GM19438 (cell line): ENCODE data around the gene CPA4.
"Not testable (repeated sequence)": the region's sequence is repeated elsewhere in the genome, so short reads cannot be mapped to it uniquely, and the experiment has no call there.

ENCODE experiments used
- ATAC-seq: cut with Tn5 transposase; IDR thresholded peaks from one replicate; pipeline ENCODE4 v1.9.1; 2021; ENCODE audit warnings: low read depth; ENCODE audit not compliant: unreplicated experiment

Gene CPA4

DNA sequence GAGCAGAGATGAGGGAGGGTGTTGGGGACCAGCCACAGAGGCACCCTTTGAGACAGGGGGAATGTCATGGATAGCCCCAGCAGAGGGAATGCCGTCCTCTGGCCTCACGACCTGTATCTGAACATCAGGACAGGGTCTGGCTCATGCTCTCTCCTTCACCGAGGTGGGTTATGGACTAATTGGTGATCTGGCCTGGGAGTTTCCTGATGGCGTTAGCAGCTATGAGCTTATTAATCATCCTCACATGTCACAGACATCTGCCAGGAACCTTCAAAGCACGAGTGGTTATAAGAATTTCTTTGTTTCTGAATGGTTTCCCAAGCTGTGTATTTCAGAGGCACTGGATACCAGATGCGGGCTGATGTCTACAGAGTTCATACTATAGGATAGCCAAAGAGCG lies 6.9 kb downstream of the CPA4 start:
- no peak for ATAC-seq

DNA sequence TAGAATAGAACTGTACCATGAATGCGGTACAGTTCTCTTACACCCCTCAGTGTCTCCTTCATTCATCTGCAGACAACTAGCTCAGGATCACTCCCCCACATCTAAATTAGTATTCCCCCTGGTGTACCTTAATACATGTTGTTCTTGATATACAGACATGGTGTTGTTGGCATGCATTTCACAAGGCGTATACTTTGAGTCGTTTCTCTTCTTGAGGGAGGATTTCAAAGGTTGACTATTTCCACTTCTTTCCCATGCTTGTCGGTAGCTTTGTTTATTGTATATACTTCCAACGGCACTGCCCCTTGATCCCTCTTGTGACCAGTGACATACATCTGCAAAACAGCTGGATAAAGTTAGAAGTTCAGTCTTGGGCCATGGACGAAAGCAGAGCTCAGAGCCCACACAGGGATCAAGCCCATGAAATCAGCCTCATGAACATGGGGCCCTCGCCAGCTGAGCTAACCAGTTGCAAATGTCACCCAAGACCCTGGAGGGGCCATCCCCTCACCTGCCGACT lies 8.6 kb downstream of the CPA4 start:
- no peak for ATAC-seq

GRCh38 chr7:130302649-130303048 lies 9.7 kb downstream of the CPA4 start:
- no peak for ATAC-seq

- ATAC-seq: no peak
Observed at GRCh38 chr7:130303127-130303526, 10.2 kb downstream of the CPA4 start.

- no peak for ATAC-seq
Observed at GRCh38 chr7:130303551-130303950, 10.6 kb downstream of the CPA4 start.

- ATAC-seq: no peak
Observed at GRCh38 chr7:130303982-130304381, 11.0 kb downstream of the CPA4 start.

DNA sequence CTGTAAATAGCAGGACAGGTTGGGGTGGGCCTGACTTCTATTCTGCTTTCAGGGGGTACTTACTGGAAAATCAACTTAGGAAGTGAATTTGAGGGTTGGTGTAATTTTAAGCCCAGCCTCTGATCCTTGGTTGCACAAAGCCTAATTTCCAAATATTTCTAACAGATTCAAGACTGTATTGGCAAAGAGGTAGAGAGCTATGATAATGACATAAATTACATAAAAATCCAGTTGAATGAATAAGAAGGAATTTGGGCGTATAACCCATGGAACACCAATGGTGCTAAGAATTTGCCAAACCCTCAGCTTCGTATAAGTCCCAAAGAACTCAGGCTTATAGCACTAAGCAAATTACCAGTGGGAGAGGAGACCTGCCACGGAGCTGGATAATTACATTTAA lies 11.9 kb downstream of the CPA4 start:
- ATAC-seq: no peak

DNA sequence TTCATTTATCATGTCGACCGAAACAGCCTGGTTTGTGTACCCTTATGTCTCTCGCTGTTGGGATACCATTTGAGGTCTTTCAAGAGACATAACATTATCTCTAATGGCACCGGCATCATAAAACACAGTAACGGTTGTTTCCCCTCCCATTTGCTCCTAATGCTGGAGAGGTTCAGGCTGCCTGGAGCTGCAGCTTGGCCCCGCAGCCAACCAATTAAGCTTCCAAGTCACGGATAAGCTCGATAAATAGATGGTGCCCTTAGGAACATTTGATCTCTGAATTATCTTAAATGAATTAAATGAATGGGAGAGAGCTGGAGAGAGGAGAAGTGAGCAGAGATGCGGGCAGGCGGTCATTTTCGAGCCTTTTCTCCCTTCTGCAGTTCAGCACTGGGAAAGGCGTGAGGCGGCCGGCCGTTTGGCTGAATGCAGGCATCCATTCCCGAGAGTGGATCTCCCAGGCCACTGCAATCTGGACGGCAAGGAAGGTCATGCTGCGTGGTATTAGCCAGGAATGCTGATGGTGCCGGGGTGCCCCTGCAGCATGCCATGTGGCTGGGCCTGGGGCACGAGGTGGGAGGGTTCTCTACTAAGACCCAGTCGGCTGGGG lies 12.6 kb downstream of the CPA4 start:
- no peak for ATAC-seq

- no peak for ATAC-seq
Observed at GRCh38 chr7:130309986-130310385, 17.0 kb downstream of the CPA4 start.

DNA sequence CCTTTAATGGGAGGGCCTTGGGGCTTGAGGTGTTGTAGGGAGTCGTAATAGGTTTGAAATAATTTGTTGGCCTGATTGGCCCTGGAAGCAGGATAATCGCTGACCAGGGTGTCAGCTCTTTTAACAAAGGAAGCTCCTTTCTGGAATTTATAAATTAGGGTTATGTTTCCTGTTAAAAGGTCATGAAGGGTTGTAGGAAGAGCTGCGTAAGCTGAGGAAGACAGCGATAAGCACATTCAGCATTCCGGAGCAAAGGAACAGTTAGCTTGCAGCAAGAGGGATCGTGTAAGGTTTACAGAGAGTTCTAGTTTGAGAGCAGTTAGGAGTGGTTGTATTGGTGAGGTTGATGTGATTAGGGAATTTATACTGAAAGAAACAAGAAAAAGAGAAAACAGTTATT lies 21.3 kb downstream of the CPA4 start:
- ATAC-seq: no peak

- ATAC-seq: no peak
Observed at GRCh38 chr7:130319541-130319940, 26.6 kb downstream of the CPA4 start.

GRCh38 chr7:130321542-130322229 lies 28.7 kb downstream of the CPA4 start:
- ATAC-seq: not testable (repeated sequence)

DNA sequence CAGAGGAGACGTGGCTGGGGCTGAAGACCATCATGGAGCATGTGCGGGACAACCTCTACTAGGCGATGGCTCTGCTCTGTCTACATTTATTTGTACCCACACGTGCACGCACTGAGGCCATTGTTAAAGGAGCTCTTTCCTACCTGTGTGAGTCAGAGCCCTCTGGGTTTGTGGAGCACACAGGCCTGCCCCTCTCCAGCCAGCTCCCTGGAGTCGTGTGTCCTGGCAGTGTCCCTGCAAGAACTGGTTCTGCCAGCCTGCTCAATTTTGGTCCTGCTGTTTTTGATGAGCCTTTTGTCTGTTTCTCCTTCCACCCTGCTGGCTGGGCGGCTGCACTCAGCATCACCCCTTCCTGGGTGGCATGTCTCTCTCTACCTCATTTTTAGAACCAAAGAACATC lies 29.7 kb downstream of the CPA4 start:
- no peak for ATAC-seq

DNA sequence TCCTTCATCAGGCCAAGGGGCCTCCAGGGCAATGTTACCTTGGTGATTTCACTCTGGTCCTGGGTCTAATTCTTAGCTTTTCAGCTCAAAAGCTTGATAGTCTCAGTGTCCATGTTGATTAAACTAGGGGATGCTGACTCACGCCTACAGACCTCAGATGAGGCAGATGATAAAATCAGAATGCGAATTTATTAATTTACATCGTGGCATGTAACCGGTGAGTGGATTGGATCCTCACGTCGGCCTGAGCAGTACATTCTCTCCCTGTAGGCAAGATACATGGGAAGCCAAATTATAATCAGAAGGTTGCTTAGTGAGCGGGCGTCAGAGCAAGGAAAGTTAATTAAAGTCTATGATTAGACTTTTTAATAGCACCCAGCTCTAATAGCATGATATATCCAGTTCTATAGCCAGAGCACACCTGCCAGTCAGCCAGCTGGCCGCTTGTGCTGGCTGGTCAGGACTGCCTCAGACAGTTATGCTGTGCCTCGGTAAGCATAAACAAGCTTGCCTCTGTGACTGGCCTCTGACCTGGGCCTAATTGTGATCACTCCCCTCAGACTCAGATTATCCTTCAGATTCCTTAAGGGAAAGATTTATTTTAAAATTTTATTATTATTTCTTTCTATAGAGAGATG lies 31.5 kb downstream of the CPA4 start:
- no peak for ATAC-seq

- ATAC-seq: no peak
Observed at GRCh38 chr7:130329681-130330080, 36.7 kb downstream of the CPA4 start.

DNA sequence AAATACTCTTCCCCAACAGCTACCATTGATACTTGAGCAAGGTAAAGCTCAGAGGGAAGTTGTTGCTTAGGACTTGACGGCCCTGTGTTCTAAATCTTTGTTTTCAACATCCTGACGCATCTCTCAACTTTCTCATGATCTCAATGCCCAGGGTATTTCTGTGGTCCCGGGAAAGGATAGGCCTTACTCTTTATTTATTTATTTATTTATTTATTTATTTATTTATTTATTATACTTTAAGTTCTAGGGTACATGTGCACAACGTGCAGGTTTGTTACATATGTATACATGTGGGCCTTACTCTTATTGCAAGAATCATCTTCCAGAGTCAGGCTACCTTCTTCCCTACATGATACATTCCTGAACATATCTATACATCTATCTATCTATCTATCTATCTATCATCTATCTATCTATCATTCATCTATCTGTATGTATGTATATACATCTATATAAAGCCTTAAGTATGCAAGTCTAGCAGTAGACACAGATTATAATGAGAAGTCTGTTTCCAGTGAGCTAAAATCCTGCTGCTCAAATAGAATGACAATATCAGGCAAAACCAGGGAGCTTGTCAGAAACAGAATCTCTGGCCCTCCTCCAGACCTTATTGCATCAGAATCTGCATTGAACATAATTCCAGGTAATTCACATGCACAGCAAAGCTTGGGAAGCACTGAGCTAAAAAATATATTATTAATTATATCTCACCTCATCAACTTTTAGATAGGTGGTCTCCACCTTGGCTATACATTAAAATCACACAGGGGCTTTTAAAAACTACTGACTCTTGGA lies 39.5 kb downstream of the CPA4 start:
- ATAC-seq: no peak

DNA sequence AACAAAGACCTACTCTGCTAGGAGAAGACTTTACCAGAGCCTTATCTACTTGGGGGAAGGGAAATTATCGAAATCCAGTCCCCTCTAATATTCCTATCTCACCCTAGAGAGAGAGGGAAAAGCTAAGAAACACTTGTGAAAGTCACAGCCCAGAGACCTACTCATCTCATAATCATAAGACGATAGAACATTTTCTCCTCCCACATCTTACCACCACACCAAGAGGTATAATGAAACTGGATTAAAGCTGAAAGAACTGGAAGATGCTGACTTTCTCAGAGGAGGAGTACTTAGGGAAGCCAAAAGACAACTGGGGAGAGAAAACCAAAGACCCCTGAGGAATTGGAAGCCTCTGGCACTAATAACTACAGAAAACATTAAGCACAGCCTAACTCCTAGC lies 40.9 kb downstream of the CPA4 start:
- ATAC-seq: no peak

DNA sequence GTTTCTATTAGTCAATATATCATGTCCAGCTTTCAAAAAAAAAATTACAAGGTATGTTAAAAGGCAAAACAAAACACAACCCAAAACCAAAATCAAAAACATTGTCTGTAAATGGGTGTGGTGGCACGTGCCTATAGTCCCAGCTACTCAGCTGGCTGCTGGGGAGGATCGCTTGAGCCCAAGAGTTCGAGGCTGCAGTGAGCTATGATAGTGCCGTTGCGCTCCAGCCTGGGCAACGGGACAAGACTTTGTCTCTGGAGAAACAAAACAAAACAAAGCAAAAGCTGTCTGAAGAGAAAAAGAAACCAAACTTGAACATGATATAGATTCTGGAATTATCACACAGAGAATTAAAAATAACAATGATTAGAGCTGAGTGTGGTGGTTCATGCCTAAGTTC lies 41.3 kb downstream of the CPA4 start:
- ATAC-seq: no peak

- no peak for ATAC-seq
Observed at GRCh38 chr7:130337410-130337971, 44.5 kb downstream of the CPA4 start.

- no peak for ATAC-seq
Observed at GRCh38 chr7:130338233-130338632, 45.3 kb downstream of the CPA4 start.

- ATAC-seq: no peak
Observed at GRCh38 chr7:130341882-130342281, 48.9 kb downstream of the CPA4 start.
